ENCODE results near the gene KIAA0753.
"Not testable (repeated sequence)": the region's sequence is repeated elsewhere in the genome, so short reads cannot be mapped to it uniquely, and the experiment has no call there.

KIAA0753 gene

GRCh38 chr17:6668219-6668618 lies 27.7 kb upstream of the KIAA0753 start:
- no peak for DNase-seq

DNA sequence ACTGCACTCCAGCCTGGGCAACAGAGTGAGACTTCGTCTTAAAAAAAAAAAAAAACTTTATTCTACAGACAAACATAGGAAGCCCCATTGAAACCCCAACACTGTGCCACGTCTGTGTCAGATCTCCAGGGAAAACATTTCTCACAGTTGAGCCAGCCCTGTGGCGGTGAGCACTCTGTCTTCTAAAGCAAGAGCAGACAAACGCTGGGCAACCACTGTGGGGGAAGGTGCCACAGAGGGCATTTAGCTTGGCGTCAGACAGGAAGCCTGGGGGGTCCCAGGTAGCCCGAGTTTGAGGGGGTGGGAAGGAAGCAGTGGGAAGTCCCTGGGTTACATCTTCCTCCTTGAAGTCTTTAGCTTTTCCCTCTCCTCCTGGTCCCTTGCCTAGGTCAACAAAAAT lies 27.0 kb upstream of the KIAA0753 start:
- DNase-seq = no peak

GRCh38 chr17:6666557-6666956 lies 26.0 kb upstream of the KIAA0753 start:
- no peak for DNase-seq

DNA sequence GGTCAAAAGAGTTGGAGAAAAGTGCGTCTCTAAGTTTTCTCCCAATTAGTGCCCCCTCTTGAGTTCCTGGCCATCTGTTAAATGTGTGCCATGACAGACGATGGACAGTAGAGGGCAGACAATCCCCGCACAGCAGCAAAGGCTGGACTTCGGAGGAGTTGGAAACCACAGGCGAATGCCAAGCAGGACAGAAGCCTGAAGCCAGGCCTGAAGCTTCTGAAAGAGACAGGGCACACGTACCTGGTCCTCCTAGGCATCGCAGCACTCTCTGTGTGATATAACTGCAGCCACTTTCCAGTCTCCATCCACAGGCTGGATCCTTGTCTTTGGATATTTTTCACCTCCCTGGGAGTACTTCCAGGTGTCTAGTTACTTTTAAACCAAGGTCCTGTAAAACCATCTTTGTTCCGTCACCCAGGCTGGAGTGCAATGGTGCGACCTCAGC lies 25.6 kb upstream of the KIAA0753 start:
- peak; percentile 88 for DNase-seq

GRCh38 chr17:6663200-6663599 lies 22.7 kb upstream of the KIAA0753 start:
- DNase-seq = not testable (repeated sequence)

- no peak for DNase-seq
Measured at GRCh38 chr17:6661464-6661848, 20.9 kb upstream of the KIAA0753 start.

DNA sequence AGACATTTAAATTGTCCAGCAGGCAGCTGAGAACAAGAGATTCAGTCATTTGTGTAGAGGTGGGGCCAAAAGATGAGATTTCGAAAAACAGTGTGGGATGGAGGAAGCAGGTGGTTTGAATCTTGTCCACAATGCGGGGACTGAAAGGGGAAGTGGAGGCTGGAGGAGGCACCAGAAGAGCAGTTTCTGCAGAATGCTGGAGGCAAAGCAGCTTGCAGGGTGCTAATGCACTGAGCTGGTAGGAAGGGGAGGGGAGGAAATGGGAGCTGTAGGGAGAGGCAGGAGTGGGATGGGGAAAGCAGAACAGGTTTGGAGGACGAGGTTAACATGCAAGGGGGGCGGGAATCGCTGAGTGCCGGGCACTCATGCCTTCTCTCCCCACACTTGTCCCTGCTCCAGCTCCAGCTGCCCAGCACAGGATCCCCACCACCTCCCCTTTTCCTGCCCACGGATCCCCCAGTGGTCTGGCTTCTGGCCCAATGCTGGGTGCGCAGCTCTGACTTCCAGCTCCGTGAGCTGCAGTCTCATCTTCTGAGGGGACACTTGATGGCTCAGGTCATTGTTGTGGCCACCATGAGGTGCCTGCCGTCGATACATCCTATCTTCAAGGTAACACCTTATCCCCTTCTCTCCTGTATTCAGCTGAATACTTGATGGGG lies 20.4 kb upstream of the KIAA0753 start:
- DNase-seq = peak; percentile 38

GRCh38 chr17:6660101-6660500 lies 19.6 kb upstream of the KIAA0753 start:
- DNase-seq = no peak

GRCh38 chr17:6658411-6658810 lies 17.9 kb upstream of the KIAA0753 start:
- DNase-seq = not testable (repeated sequence)

- no peak for DNase-seq
Measured at GRCh38 chr17:6657633-6658287, 17.2 kb upstream of the KIAA0753 start.

DNA sequence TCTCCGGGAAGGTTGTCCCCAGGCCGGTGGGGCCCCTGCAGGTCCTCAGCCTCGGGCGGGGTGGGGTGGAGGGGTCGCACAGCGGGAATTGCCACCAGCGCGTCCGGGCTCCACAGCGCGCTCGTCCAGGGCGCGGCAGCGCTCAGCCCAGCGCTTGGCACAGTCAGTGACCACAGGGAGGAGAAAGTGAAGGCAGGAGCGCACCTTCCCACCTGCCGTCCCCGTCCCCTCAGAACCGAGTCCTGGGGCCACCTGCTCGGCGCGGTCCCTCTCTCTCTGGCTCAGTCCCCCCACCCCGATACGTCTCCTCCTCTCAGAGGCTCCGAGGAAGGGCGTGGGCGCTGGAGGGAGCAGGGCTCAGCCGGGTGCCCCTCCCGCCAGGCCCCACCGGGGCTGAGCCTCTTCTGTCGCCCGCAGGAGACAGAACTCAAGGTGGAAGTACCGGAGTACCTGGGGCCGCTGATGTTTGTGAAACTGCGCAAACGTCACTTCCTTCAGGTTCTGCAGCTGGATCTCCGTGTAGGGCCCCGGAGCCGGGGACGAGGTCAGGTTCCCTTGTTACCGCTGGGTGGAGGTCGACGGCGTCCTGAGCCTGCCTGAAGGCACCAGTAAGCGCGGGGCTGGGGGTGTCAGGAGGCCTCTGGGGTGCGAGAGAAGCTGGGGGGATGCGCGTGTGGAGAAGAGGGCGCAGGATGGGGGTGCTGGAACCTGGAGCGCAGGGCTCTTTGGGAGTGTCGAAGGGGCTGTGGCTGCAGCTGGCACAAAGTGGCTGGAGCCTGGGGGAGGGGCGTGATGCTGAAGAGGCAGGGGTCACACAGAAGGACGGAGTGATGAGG lies 16.5 kb upstream of the KIAA0753 start:
- peak; percentile 26 for DNase-seq

DNA sequence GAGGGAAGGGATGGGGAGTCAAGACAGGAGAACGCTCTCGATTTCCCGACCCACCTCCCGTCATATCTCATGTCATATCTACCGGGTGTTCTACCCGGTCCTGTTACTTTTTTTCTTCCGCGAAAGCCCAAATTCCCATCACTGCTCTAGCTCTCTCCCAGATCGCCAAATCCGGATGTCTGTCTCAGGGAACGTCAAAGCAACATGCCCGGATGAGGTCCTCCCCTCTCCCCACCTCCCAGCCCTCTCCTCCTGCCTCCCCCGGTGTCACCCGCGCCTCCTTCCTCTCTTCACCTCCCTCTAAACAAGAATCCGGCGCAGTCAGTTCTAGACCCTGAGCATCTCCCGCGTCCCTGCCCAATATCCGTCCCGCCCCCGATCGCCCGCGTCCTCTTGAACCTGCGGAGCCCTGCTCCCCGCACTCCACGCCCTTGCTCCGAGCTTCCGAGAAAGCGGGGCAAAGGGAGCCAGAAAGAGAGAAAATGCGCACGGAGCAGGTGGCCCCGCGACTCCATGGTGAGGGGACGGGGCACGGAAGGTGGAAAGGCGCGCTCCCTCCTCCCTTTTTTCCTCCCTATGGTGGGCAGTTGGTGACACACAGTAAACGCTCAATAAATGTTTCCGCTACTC lies 15.3 kb upstream of the KIAA0753 start:
- DNase-seq = not testable (repeated sequence)

DNA sequence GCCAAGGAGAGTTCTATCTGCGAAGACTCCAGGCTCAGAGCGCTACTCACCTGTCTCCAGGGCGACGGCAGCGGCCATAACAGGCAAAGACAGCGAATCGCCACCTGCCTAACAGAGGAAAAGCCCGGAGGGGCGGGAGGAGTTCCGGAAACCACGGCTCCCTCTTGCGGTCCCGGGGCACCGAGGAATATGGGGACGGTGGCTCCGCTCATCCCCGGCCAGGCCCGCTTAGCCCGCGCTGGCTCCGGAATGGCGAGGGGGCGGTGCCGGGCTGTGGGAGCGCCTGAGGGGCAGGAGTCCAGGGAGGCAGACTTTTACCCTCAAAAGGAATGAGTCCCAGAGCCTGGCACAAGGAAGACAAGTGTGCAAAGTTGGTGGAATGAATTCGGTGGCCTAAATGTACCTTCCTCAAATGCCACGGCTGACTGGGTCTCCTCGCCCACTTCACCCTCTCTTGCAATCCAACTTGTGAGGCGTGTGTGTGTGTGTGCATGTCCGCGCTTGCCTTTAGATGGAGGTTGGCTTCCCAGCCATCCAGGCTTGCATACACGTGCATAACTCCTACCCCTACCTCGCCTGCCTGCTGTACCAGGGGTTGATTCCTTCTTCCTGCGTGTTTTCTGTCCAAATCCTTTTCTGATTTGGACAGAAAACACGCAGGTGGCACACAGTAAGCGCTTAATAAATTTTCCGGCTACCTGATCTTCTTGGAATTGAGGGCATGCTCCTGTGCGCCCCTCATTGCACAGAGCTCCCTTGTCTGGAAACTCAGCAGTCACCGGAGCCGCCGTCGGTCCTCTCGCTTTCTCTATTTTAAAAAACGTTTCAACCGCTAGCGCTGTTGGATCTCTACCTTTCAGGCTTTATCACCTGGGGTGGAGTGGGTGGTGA lies 14.6 kb upstream of the KIAA0753 start:
- DNase-seq = no peak

DNA sequence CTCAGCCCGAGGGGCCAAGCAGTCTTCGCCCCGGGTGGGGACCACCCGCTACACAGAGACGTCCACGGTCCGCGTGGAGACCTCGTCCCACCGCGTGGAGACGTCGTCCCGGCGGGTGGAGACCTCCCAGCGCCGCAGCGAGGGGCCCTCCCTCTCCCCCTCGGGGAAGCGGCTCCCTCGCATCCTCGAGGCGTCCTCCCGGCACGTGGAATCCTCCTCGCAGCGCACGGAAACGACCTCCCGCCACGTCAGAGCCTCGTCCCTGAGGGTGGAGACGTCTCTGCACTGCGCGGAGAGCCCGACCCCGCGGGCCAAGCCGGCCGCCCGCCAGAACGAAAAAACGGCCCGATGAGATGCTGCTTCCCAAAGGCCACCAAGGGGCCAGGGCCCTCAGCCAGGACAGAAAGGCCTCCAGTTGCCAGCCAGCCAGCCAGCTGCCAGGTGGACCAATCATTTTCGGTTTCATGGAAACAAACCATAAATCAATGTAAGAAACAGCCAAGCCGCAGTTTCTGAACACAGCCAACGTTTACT lies 11.5 kb upstream of the KIAA0753 start:
- DNase-seq = no peak

GRCh38 chr17:6651354-6651918 lies 10.9 kb upstream of the KIAA0753 start, which contains the start of the genes C17orf100 and MED31:
Gene C17orf100 (plus strand): TSS chr17:6651762. CDS start chr17:6651914, 152 bp downstream.
Gene MED31 (minus strand): TSS chr17:6651605. CDS start chr17:6651528, 77 bp downstream.
- peak; percentile 99 for DNase-seq

GRCh38 chr17:6648181-6648580 lies 7.7 kb upstream of the KIAA0753 start:
- DNase-seq = peak; percentile 63

GRCh38 chr17:6643451-6644125 lies 3.1 kb upstream of the KIAA0753 start:
- DNase-seq = no peak

DNA sequence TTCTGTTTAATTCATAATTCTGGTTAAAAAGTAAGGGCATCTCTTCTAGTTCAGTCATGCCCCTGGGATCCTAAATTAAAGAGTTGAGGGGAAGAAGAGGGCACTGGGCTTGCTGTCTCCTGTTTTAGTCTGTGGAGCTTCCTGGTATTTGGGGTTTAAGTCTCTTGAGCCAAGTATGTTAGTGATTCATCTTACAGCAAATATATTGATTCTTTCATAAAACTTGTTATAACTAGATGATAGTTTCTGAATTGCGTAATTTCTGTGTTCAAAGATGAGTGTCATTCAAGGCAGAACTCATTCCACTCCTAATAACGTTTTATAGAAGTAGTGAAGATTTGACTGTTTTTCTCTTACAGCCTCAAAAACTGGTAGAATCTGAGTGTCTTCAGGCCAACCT lies 2.1 kb upstream of the KIAA0753 start:
- no peak for DNase-seq

DNA sequence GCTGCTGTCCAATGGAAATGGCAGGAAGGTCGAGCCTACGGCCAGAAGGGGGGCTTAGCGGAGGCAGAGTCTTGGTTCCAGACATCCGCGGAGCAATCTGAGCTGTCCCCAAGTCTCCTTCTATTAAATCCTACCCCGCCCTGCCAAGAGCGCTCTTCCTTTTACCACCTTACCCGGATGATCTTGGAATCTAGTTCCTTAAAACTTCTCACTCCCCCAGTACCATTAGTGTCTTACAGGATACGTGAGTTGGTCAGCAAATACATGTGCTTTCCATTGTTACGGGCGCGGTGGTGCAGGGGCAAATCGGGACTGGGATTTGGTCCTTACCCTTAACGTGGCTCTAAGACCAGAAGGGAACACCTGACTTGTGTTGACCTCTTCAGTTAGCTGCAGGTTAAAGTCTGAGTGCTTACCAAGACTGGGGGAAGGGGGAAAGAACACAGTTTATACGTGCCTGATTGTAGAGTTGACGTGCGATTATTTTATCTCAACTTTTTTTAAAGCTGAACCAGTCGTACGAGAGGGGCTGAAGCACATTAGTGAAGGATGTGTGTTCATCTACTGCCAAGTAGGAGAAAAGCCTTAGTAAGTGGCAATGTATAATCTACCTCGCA lies 844 bp upstream of the KIAA0753 start:
- DNase-seq = peak; percentile 84

Measured in OCI-M1 (cell line).